Activated CD4-positive, alpha-beta T cell treated with anti-CD3 and anti-CD28 coated beads, Interleukin-2, amount 10 ng/mL, durations not matched to agents 7 days and 5 days (primary cell): ENCODE measurements around the gene TIMM44. TPM values are rescaled to one million over a fixed set of nuclear protein-coding genes. Genes with fewer than 3 reads are reported as not detected.

Experiments
- CTCF ChIA-PET: fragments of 350-600 bp; sonication (Branson Sonifier 250); formaldehyde crosslinking; loops from one replicate; lab custom pipeline; 2021; ENCODE audit warnings: antibody characterized with exemption; lab: Charles Lee
- POLR2A ChIA-PET: fragments of 350-600 bp; sonication (Branson Sonifier 250); formaldehyde crosslinking; loops from one replicate; lab custom pipeline; 2021; ENCODE audit warnings: antibody characterized with exemption; lab: Charles Lee
- DNase-seq: peaks from one replicate; pipeline ENCODE4 v3.0.0-alpha.2; 2020
- H3K27ac Mint-ChIP-seq: one replicate; pipeline ENCODE4 v1.8.0; 2021; ENCODE audit warnings: mild to moderate bottlenecking, moderate library complexity, mixed read lengths
- H3K27me3 Mint-ChIP-seq: one replicate; pipeline ENCODE4 v1.8.0; 2021; ENCODE audit warnings: mixed read lengths
- H3K36me3 Mint-ChIP-seq: one replicate; pipeline ENCODE4 v1.8.0; 2021; ENCODE audit warnings: low read depth, mixed read lengths
- H3K4me1 Mint-ChIP-seq: one replicate; pipeline ENCODE4 v1.8.0; 2021; ENCODE audit warnings: mixed read lengths
- H3K4me3 Mint-ChIP-seq: one replicate; pipeline ENCODE4 v1.8.0; 2021; ENCODE audit warnings: mild to moderate bottlenecking, moderate library complexity, mixed read lengths
- H3K9me3 Mint-ChIP-seq: one replicate; pipeline ENCODE4 v1.8.0; 2021; ENCODE audit warnings: mixed read lengths
- total RNA-seq, 2 experiments: library from RNA; stranded (reverse); gene quantifications; one replicate each; pipeline ENCODE4 v1.2.3, GENCODE V29; 2021

Gene TIMM44, protein sequence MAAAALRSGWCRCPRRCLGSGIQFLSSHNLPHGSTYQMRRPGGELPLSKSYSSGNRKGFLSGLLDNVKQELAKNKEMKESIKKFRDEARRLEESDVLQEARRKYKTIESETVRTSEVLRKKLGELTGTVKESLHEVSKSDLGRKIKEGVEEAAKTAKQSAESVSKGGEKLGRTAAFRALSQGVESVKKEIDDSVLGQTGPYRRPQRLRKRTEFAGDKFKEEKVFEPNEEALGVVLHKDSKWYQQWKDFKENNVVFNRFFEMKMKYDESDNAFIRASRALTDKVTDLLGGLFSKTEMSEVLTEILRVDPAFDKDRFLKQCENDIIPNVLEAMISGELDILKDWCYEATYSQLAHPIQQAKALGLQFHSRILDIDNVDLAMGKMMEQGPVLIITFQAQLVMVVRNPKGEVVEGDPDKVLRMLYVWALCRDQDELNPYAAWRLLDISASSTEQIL
- total RNA-seq: 10 to 100 TPM; 44.0 to 59.9 TPM

GRCh38 chr19:7943444-7944176 is at the start of gene TIMM44:
TIMM44 (minus strand) TSS chr19:7943666; CDS start chr19:7943651, 15 bp downstream.
- ChIA-PET CTCF (interaction anchor here (0.5 to 4.8 kb wide), 28 partner anchors 8 to 1750 kb away, joined by 3 to 38 read pairs (median 4); partner anchors contain the start of genes ELAVL1, MAP2K7, RAB11B and SNAPC2), POLR2A (interaction anchor here (0.6 to 1.0 kb wide), 4 partner anchors 12 to 570 kb away, joined by 3 to 7 read pairs (median 3); partner anchors contain the start of gene ZNF414)
- peak; percentile 100 for DNase-seq
- Mint-ChIP-seq H3K4me1 (peaks cover 35% of the 10 kb centered on the region), H3K4me3 (peak within 1 kb of the TSS; percentile 89), H3K27me3 (no peaks in the 10 kb centered on the region), H3K27ac (peak within 1 kb of the TSS; percentile 96), H3K9me3 (no peaks in the 10 kb centered on the region), H3K36me3 (peaks cover 11% of the 10 kb centered on the region)

DNA sequence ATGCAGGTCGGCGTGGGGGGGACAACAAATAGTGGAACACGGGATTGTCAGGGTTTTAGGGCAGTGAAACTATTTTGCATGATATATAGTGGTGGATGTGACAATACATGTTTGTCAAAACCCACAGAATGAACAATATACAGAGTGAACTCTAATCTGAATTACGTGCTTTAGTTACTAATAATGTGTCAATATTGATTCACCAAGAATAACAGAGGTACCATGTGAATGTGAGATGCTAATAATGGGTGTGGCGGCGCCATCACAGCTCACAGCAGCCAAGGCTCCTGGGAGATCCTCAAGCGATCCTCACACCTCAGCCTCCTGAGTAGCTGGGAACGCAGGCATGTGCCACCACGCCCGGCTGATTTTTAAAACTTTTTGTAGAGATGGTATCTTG is 49.1 kb upstream of the TIMM44 start:
- H3K4me1 Mint-ChIP-seq: peaks cover 31% of the 10 kb centered on the region
- ChIA-PET POLR2A (no interaction called here), CTCF (interaction anchor here (0.8 kb wide), 1 partner anchor 11 kb away, joined by 3 read pairs; no protein-coding TSS in a partner anchor)
- H3K27me3 Mint-ChIP-seq: no peaks in the 10 kb centered on the region
- no peaks in the 10 kb centered on the region for H3K9me3 Mint-ChIP-seq
- no peak overlapping the region for H3K4me3 Mint-ChIP-seq
- peaks cover 17% of the 10 kb centered on the region for H3K36me3 Mint-ChIP-seq
- H3K27ac Mint-ChIP-seq: no peak overlapping the region
- DNase-seq: no peak

DNA sequence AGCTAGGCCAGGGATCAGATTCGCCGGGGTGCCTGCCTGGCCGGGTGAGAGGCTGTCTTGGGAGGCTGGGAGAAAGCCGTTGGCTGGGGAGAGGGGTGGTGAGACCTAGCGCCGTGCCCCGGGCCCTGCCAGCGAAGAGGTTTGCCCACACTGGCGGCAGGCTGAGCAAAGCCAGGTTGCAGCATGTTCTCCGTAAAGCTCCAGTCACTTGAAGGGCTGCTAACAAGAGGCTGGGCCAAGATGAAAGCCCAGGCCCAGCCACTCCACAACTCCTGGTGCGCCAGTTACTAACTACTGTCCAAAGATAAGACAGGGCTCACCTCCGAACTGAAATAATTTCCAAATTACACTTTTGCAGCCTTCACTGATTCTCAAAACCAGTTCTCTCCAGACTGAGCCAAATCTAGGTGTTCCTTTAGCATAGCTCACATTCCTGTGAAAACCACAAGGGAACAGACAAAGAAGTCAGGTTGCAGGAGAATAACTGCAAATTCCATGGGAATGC is 45.7 kb upstream of the TIMM44 start:
- CTCF ChIA-PET: interaction anchor here (2.3 kb wide), 1 partner anchor 13 kb away, joined by 6 read pairs; no protein-coding TSS in a partner anchor
- Mint-ChIP-seq H3K36me3 (peaks cover 22% of the 10 kb centered on the region), H3K27ac (no peak overlapping the region), H3K4me3 (no peak overlapping the region), H3K27me3 (no peaks in the 10 kb centered on the region), H3K9me3 (no peaks in the 10 kb centered on the region), H3K4me1 (peaks cover 7% of the 10 kb centered on the region)
- POLR2A ChIA-PET: no interaction called here
- no peak for DNase-seq

- CTCF ChIA-PET: interaction anchor here (0.9 to 2.3 kb wide), 3 partner anchors 14 to 44 kb away, joined by 3 to 7 read pairs (median 6); no protein-coding TSS in a partner anchor
- H3K27me3 Mint-ChIP-seq: no peaks in the 10 kb centered on the region
- peaks cover 22% of the 10 kb centered on the region for H3K36me3 Mint-ChIP-seq
- no peaks in the 10 kb centered on the region for H3K4me1 Mint-ChIP-seq
- H3K27ac Mint-ChIP-seq: no peak overlapping the region
- no peak for DNase-seq
- POLR2A ChIA-PET: no interaction called here
- no peak overlapping the region for H3K4me3 Mint-ChIP-seq
- H3K9me3 Mint-ChIP-seq: no peaks in the 10 kb centered on the region
These were observed 44.8 kb upstream of the TIMM44 start for GRCh38 chr19:7988307-7988706.

GRCh38 chr19:7987114-7987768 is 43.8 kb upstream of the TIMM44 start:
- H3K9me3 Mint-ChIP-seq: no peaks in the 10 kb centered on the region
- no peak for DNase-seq
- no peak overlapping the region for H3K27ac Mint-ChIP-seq
- H3K36me3 Mint-ChIP-seq: peaks cover 22% of the 10 kb centered on the region
- ChIA-PET CTCF (interaction anchor here (0.6 to 2.3 kb wide), 3 partner anchors 9 to 17 kb away, joined by 3 to 7 read pairs (median 6); no protein-coding TSS in a partner anchor), POLR2A (no interaction called here)
- H3K4me3 Mint-ChIP-seq: no peak overlapping the region
- no peaks in the 10 kb centered on the region for H3K27me3 Mint-ChIP-seq
- no peaks in the 10 kb centered on the region for H3K4me1 Mint-ChIP-seq

GRCh38 chr19:7986321-7987113 is 43.1 kb upstream of the TIMM44 start:
- Mint-ChIP-seq H3K27ac (no peak overlapping the region), H3K4me3 (no peak overlapping the region), H3K9me3 (no peaks in the 10 kb centered on the region), H3K27me3 (no peaks in the 10 kb centered on the region), H3K4me1 (no peaks in the 10 kb centered on the region), H3K36me3 (peaks cover 21% of the 10 kb centered on the region)
- ChIA-PET POLR2A (no interaction called here), CTCF (interaction anchor here (0.6 kb wide), 1 partner anchor 10 kb away, joined by 3 read pairs; no protein-coding TSS in a partner anchor)
- no peak for DNase-seq

- Mint-ChIP-seq H3K27ac (no peak overlapping the region), H3K9me3 (no peaks in the 10 kb centered on the region), H3K27me3 (no peaks in the 10 kb centered on the region), H3K4me1 (no peaks in the 10 kb centered on the region), H3K36me3 (peaks cover 17% of the 10 kb centered on the region), H3K4me3 (no peak overlapping the region)
- DNase-seq: no peak
- POLR2A ChIA-PET: no interaction called here
- CTCF ChIA-PET: interaction anchor here (0.6 kb wide), 1 partner anchor 16 kb away, joined by 4 read pairs; no protein-coding TSS in a partner anchor
These were observed 42.0 kb upstream of the TIMM44 start for GRCh38 chr19:7985481-7985911.

DNA sequence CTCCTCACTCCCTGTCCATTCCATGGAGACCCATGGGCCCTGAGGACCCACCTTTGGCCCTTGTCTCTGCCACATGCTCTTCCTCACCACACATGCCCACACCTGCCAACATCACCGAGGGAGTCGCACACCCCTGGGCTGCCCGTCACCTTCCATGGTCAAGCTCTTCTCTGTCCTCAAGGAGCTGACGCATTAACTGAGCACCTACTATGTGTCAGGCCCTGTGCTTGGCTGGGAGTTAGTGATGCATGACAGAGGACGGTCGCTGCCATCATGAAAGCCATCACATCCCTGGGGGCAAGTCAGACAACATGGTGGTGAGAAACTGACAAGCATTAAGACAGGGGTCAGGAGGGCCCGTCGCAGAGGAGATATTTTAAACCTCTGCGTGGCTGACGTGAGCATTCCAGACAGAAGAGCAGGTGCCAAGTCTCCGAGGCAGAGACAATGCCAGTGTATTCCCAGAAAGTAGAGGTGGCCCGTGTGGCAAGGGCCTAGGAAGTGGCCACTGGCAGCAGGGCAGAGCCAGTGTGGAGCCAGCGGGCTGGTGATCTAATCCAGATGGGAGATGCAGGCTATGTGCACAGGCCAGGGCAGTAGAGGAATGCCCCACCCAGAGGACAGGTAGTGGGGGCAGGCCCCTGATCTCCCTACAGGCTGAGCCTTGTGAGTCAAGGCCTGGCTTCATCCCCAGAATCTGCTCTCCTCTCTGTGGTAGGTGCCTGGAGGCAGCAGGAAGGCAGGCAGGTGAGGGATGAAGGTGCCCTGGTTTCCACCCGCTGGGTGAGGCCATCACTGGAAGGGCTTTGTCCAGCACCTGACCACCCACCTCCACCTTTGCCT is 40.8 kb upstream of the TIMM44 start:
- DNase-seq: no peak
- Mint-ChIP-seq H3K4me1 (no peaks in the 10 kb centered on the region), H3K27me3 (no peaks in the 10 kb centered on the region), H3K9me3 (no peaks in the 10 kb centered on the region), H3K36me3 (peaks cover 13% of the 10 kb centered on the region), H3K27ac (no peak overlapping the region), H3K4me3 (no peak overlapping the region)
- CTCF ChIA-PET: no interaction called here
- POLR2A ChIA-PET: no interaction called here

GRCh38 chr19:7983286-7983950 is 40.0 kb upstream of the TIMM44 start:
- H3K36me3 Mint-ChIP-seq: peaks cover 11% of the 10 kb centered on the region
- H3K27ac Mint-ChIP-seq: no peak overlapping the region
- no peaks in the 10 kb centered on the region for H3K27me3 Mint-ChIP-seq
- ChIA-PET POLR2A (no interaction called here), CTCF (interaction anchor here (1.2 kb wide), 1 partner anchor 19 kb away, joined by 3 read pairs; no protein-coding TSS in a partner anchor)
- no peak overlapping the region for H3K4me3 Mint-ChIP-seq
- no peaks in the 10 kb centered on the region for H3K4me1 Mint-ChIP-seq
- no peaks in the 10 kb centered on the region for H3K9me3 Mint-ChIP-seq
- DNase-seq: no peak

DNA sequence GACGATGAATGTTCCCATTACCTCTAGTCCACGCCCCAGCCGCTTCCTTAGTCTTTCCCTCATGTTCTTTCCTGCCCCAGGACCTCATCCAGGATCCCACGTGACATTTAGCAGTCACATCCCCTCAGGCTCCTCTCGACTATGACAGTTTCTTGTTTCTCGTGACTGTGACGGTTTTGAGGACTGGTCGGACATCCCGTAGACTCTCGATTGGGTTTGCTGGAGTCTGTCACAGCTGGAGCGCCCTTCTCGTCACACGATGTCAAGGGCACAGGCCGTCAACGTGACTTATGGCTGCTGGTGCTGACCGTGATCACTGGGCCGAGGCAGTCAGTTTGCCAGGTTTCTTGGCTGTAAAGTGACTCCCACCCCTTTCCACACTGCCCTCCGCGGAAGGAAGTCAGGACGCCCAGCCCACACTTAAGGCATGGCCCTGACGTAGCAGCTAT is 39.2 kb upstream of the TIMM44 start:
- no peak for DNase-seq
- no peaks in the 10 kb centered on the region for H3K4me1 Mint-ChIP-seq
- peaks cover 8% of the 10 kb centered on the region for H3K36me3 Mint-ChIP-seq
- no peaks in the 10 kb centered on the region for H3K27me3 Mint-ChIP-seq
- H3K4me3 Mint-ChIP-seq: no peak overlapping the region
- H3K27ac Mint-ChIP-seq: no peak overlapping the region
- CTCF ChIA-PET: interaction anchor here (1.2 kb wide), 1 partner anchor 19 kb away, joined by 3 read pairs; no protein-coding TSS in a partner anchor
- no peaks in the 10 kb centered on the region for H3K9me3 Mint-ChIP-seq
- POLR2A ChIA-PET: no interaction called here
